Measurements from ENCODE around the gene OR2V2.
"Not testable (repeated sequence)": the region's sequence is repeated elsewhere in the genome, so short reads cannot be mapped to it uniquely, and the experiment has no call there.

The OR2V2 gene

GRCh38 chr5:181170237-181170825 lies 22.9 kb downstream of the OR2V2 start:
- DNase-seq = no peak

- no peak for DNase-seq
Measured at GRCh38 chr5:181170996-181171395, 23.6 kb downstream of the OR2V2 start.

- DNase-seq = no peak
Measured at GRCh38 chr5:181171782-181172181, 24.4 kb downstream of the OR2V2 start.

GRCh38 chr5:181173027-181173419 lies 25.6 kb downstream of the OR2V2 start:
- DNase-seq = no peak

GRCh38 chr5:181173420-181174342 lies 26.3 kb downstream of the OR2V2 start:
- no peak for DNase-seq

- DNase-seq = no peak
Measured at GRCh38 chr5:181176254-181176952, 29.0 kb downstream of the OR2V2 start.

- DNase-seq = not testable (repeated sequence)
Measured at GRCh38 chr5:181177559-181177958, 30.2 kb downstream of the OR2V2 start.

- DNase-seq = peak; percentile 66
Measured at GRCh38 chr5:181181650-181182565, 34.5 kb downstream of the OR2V2 start.

GRCh38 chr5:181182651-181183050 lies 35.3 kb downstream of the OR2V2 start:
- DNase-seq = no peak

GRCh38 chr5:181184845-181185216 lies 37.4 kb downstream of the OR2V2 start:
- no peak for DNase-seq

- no peak for DNase-seq
Measured at GRCh38 chr5:181185560-181185959, 38.2 kb downstream of the OR2V2 start.

GRCh38 chr5:181186022-181186421 lies 38.6 kb downstream of the OR2V2 start:
- no peak for DNase-seq

GRCh38 chr5:181186986-181187499 lies 39.7 kb downstream of the OR2V2 start:
- DNase-seq = no peak

- DNase-seq = peak; percentile 84
Measured at GRCh38 chr5:181187500-181188213, 40.3 kb downstream of the OR2V2 start.

GRCh38 chr5:181188700-181189362 lies 41.4 kb downstream of the OR2V2 start:
- DNase-seq = peak; percentile 88

- DNase-seq = no peak
Measured at GRCh38 chr5:181189363-181189961, 42.1 kb downstream of the OR2V2 start.

- no peak for DNase-seq
Measured at GRCh38 chr5:181189962-181190710, 42.8 kb downstream of the OR2V2 start.

- DNase-seq = no peak
Measured at GRCh38 chr5:181190711-181191525, 43.5 kb downstream of the OR2V2 start.

Data from left hindlimb (tissue), 1 donor.